K562 (cell line): ENCODE data around the gene DNAL4. TPM values are rescaled to one million over a fixed set of nuclear protein-coding genes. Genes with fewer than 3 reads are reported as not detected.

ENCODE experiments used
- ARID1B ChIP-seq: fragments of 450-650 bp; IDR thresholded peaks from 2 replicates; pipeline ENCODE4 v1.6.1; 2016; ENCODE audit warnings: antibody characterized with exemption, mild to moderate bottlenecking, inconsistent platforms
- CSDE1 ChIP-seq, 2 experiments: fragments of 450-650 bp; IDR thresholded peaks; 2 replicates each; pipeline ENCODE4 v1.6.1; 2016; ENCODE audit warnings: mild to moderate bottlenecking in 1 of 2
- HMGN3 ChIP-seq: IDR thresholded peaks from 2 replicates; pipeline ENCODE4 v1.6.1; 2011; ENCODE audit warnings: borderline replicate concordance, low read depth, mild to moderate bottlenecking, mixed read lengths, low read length; ENCODE audit not compliant: insufficient read length; ENCODE audit errors: extremely low read depth
- L3MBTL2 ChIP-seq: fragments of 450-650 bp; IDR thresholded peaks from 2 replicates; pipeline ENCODE4 v1.6.1; 2016; ENCODE audit warnings: mild to moderate bottlenecking, moderate library complexity
- MTA3 ChIP-seq: fragments of 450-650 bp; formaldehyde crosslinking; IDR thresholded peaks from 2 replicates; pipeline ENCODE4 v1.6.1; 2017; ENCODE audit warnings: mild to moderate bottlenecking, borderline replicate concordance
- RBM17 ChIP-seq: fragments of 200-400 bp; formaldehyde crosslinking; IDR thresholded peaks from 2 replicates; pipeline ENCODE4 v1.6.1; 2017; ENCODE audit warnings: low read depth, mild to moderate bottlenecking, low read length, borderline replicate concordance
- SREBF1 ChIP-seq: fragments of 150-350 bp; IDR thresholded peaks from 2 replicates; pipeline ENCODE4 v1.6.1; 2014; ENCODE audit warnings: antibody characterized with exemption, low read depth, low read length, borderline replicate concordance
- TFAM ChIP-seq: fragments of 250-450 bp; sonication (Bioruptor Pico); conservative IDR thresholded peaks from 2 replicates; pipeline ENCODE4 v1.5.0; 2021; ENCODE audit warnings: mild to moderate bottlenecking, moderate library complexity
- ZNF174 ChIP-seq: fragments of 250-450 bp; sonication (Bioruptor Pico); IDR thresholded peaks from 2 replicates; pipeline ENCODE4 v1.4.0; 2020; ENCODE audit warnings: mild to moderate bottlenecking
- ZNF263 ChIP-seq: sonication (generic); formaldehyde crosslinking; IDR thresholded peaks from 2 replicates; pipeline ENCODE4 v1.8.0; 2022; ENCODE audit warnings: mild to moderate bottlenecking, missing genetic modification reagents, borderline replicate concordance
- polyA plus RNA-seq, 8 experiments: library from polyadenylated mRNA; depleted of rRNA in 4 of 8; stranded (reverse) in 5 of 8; unstranded in 3 of 8; fragments of >200 nt; fragmentation: Nextera tagmentation in 2 of 8; fragmentation: Illumina TruSeq in 1 of 8; extraction: Ambion mirVana in 2 of 8; extraction: Trizol in 1 of 8; gene quantifications; 2 replicates each; pipeline versions ENCODE4 v1.2.1 to v1.2.3, GENCODE V29; 2011 to 2014; ENCODE audit warnings: inconsistent platforms in 1 of 8, missing spikeins in 1 of 8
- total RNA-seq, 7 experiments: library from RNA; depleted of rRNA in 6 of 7; stranded (reverse); fragments of >200 nt in 6 of 7; fragmentation: Illumina TruSeq in 2 of 7; extraction: Trizol in 2 of 7; gene quantifications; 2 replicates each; pipeline versions ENCODE4 v1.2.1 to v1.2.3, GENCODE V29; 2011 to 2021; ENCODE audit warnings: low replicate concordance in 1 of 7
- TF ChIP-seq, protein P1 (sequence below): fragments of 250-450 bp; sonication (Bioruptor Pico); IDR thresholded peaks from 2 replicates; pipeline ENCODE4 v1.5.0; 2022; ENCODE audit warnings: mild to moderate bottlenecking
- TF ChIP-seq, protein P2 (sequence below), 2 experiments: fragments of 200-800 bp in 1 of 2; sonication (Bioruptor generic) in 1 of 2; sonication (generic) in 1 of 2; formaldehyde crosslinking in 1 of 2; IDR thresholded peaks in 1 of 2; conservative IDR thresholded peaks in 1 of 2; 2 replicates each; pipeline versions ENCODE4 v1.5.0 to v1.6.1; 2016 to 2020; ENCODE audit warnings: missing compliant biosample characterization in 1 of 2, missing genetic modification characterization in 1 of 2, missing genetic modification reagents in 1 of 2
- TF ChIP-seq, protein P3 (sequence below), 2 experiments: fragments of 450-650 bp; IDR thresholded peaks; 2 replicates each; pipeline ENCODE4 v1.6.1; 2016; ENCODE audit warnings: mild to moderate bottlenecking in 2 of 2, borderline replicate concordance in 1 of 2, low read depth in 1 of 2, moderate library complexity in 1 of 2

DNAL4 gene
- total and polyA plus RNA-seq, 9 of the 15 experiments (the other 6 are each of a cell fraction or from before 2014, with no cell fraction given): 0.20 to 9.4 (median 5.2) TPM

DNA sequence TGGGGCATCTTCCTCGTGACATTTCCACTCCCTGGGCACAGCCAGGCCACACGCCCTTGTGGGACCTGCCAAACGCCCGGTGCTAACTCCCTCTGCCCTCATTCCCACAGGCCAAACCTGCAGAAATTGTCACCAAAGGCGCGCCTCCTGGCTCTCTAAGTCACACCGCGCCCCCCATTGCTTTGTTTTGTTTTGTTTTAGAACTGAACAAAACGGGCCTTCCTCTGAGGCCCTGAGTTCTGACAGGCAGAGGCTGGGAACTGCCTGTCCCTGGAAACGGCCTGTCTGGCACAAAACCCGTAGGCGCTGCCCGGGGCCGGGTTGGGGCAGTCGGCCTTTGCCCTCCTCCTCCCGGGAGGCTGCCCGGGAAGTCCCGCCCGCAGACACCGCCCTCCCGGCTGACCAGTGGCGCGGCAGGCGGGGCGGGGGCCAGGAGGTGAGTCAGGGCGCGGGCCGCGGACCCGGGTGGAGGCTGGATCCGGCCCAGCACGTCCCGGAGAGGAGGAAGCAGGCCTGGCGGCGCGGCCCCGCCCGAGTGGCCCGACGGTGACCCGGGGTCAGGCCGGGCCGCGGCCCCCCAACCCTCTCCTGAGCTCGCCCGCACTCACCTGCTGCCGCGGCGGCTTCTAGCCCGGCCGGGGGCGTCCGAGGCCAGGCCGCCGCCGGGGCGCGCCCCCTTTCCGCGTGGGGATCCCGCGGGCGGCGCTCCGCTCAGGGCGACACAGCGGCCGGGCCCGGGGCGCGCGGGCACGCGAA is 38.6 kb downstream of the DNAL4 start (continued):
- no peak for TF ChIP-seq CSDE1 (IDR thresholded peaks at IDR 0.05)
- TF ChIP-seq, protein P1, sequence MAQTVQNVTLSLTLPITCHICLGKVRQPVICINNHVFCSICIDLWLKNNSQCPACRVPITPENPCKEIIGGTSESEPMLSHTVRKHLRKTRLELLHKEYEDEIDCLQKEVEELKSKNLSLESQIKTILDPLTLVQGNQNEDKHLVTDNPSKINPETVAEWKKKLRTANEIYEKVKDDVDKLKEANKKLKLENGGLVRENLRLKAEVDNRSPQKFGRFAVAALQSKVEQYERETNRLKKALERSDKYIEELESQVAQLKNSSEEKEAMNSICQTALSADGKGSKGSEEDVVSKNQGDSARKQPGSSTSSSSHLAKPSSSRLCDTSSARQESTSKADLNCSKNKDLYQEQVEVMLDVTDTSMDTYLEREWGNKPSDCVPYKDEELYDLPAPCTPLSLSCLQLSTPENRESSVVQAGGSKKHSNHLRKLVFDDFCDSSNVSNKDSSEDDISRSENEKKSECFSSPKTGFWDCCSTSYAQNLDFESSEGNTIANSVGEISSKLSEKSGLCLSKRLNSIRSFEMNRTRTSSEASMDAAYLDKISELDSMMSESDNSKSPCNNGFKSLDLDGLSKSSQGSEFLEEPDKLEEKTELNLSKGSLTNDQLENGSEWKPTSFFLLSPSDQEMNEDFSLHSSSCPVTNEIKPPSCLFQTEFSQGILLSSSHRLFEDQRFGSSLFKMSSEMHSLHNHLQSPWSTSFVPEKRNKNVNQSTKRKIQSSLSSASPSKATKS (CRISPR knock-in tag): no peak
- no peak for TF ChIP-seq L3MBTL2
- TF ChIP-seq SREBF1: no peak
- 0 out of 2 replicates have a peak, but pooled peaks have one; percentile 6 for TF ChIP-seq ARID1B
- TF ChIP-seq HMGN3: no peak
- peak; percentile 40 for TF ChIP-seq MTA3
- TF ChIP-seq, protein P2, sequence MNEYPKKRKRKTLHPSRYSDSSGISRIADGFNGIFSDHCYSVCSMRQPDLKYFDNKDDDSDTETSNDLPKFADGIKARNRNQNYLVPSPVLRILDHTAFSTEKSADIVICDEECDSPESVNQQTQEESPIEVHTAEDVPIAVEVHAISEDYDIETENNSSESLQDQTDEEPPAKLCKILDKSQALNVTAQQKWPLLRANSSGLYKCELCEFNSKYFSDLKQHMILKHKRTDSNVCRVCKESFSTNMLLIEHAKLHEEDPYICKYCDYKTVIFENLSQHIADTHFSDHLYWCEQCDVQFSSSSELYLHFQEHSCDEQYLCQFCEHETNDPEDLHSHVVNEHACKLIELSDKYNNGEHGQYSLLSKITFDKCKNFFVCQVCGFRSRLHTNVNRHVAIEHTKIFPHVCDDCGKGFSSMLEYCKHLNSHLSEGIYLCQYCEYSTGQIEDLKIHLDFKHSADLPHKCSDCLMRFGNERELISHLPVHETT (CRISPR knock-in tag; conservative IDR thresholded peaks at IDR 0.05 in 1 of 2, IDR thresholded peaks at IDR 0.05 in 1 of 2): no peak
- TF ChIP-seq, protein P3, sequence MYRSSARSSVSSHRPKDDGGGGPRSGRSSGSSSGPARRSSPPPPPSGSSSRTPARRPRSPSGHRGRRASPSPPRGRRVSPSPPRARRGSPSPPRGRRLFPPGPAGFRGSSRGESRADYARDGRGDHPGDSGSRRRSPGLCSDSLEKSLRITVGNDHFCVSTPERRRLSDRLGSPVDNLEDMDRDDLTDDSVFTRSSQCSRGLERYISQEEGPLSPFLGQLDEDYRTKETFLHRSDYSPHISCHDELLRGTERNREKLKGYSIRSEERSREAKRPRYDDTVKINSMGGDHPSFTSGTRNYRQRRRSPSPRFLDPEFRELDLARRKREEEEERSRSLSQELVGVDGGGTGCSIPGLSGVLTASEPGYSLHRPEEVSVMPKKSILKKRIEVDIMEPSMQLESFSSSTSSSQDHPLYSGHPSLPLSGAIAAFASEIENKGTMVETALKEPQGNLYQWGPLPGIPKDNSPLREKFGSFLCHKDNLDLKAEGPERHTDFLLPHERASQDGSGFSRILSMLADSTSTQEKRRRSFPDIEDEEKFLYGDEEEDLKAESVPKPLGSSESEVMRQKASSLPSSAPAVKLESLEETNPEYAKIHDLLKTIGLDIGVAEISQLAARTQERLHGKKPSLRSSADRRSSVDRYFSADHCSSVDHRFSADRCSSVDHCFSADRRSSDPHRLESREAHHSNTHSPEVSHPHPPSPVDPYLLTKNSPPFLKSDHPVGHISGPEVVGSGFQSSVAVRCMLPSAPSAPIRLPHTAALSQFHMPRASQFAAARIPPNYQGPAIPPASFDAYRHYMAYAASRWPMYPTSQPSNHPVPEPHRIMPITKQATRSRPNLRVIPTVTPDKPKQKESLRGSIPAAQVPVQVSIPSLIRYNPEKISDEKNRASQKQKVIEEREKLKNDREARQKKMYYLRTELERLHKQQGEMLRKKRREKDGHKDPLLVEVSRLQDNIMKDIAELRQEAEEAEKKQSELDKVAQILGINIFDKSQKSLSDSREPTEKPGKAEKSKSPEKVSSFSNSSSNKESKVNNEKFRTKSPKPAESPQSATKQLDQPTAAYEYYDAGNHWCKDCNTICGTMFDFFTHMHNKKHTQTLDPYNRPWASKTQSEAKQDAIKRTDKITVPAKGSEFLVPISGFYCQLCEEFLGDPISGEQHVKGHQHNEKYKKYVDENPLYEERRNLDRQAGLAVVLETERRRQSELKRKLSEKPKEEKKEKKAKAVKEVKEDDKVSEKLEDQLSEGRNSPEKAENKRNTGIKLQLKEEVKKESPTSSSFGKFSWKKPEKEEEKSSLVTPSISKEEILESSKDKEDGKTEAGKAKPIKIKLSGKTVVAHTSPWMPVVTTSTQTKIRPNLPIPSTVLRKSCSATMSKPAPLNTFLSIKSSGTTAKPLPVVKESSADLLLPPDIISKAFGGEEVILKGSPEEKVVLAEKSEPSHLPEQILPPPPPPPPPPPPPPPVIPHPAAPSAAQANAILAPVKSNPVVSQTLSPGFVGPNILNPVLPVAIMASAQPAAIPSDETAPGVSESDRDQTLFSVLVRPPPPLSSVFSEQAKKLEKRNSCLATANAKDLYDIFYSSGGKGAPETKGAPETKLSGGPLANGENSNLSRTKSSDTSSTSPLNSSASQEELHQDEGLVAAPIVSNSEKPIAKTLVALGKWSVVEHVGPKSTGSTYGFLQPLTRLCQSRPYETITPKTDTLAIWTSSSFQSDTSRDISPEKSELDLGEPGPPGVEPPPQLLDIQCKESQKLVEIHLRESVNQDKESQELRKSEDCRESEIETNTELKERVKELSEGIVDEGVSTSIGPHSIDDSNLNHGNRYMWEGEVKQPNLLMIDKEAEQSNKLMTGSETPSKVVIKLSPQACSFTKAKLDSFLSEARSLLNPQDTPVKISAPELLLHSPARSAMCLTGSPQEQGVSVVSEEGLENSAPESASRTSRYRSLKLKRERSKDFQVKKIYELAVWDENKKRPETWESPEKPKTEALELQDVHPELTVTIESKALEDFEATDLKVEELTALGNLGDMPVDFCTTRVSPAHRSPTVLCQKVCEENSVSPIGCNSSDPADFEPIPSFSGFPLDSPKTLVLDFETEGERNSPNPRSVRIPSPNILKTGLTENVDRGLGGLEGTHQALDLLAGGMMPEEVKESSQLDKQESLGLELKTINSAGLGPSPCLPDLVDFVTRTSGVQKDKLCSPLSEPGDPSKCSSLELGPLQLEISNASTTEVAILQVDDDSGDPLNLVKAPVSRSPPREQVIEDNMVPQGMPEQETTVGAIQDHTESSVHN (IDR thresholded peaks at IDR 0.05; ENCODE audit: borderline replicate concordance in 1 of 2, low read depth in 1 of 2): no peak
- TF ChIP-seq RBM17: no peak
- no peak for TF ChIP-seq ZNF174
- TF ChIP-seq TFAM (CRISPR knock-in tag): no peak
- TF ChIP-seq ZNF263: no peak
